Measurements from ENCODE around the gene PLBD2.

PLBD2 gene

GRCh38 chr12:113397497-113398197 is 39.3 kb downstream of the PLBD2 start:
- H3K4me3 ChIP-seq (ENCODE audit: control insufficient read depth, low read depth, low read length), result no peak overlapping the region
- TF ChIP-seq CTCF (IDR thresholded peaks at IDR 0.05; ENCODE audit: control insufficient read depth, insufficient read depth, low read depth, low read length, missing control alignments), result no peak
- DNase-seq (ENCODE audit: low read depth), result no peak

- DNase-seq (ENCODE audit: low read depth), result no peak
- no peak for TF ChIP-seq CTCF (IDR thresholded peaks at IDR 0.05; ENCODE audit: control insufficient read depth, insufficient read depth, low read depth, low read length, missing control alignments)
- no peak overlapping the region for H3K4me3 ChIP-seq (ENCODE audit: control insufficient read depth, low read depth, low read length)
Observed at GRCh38 chr12:113398346-113399290, 40.2 kb downstream of the PLBD2 start.

- H3K4me3 ChIP-seq (ENCODE audit: control insufficient read depth, low read depth, low read length), result no peak overlapping the region
- no peak for DNase-seq (ENCODE audit: low read depth)
- TF ChIP-seq CTCF (IDR thresholded peaks at IDR 0.05; ENCODE audit: control insufficient read depth, insufficient read depth, low read depth, low read length, missing control alignments), result no peak
Observed at GRCh38 chr12:113399490-113399889, 41.1 kb downstream of the PLBD2 start.

- no peak overlapping the region for H3K4me3 ChIP-seq (ENCODE audit: control insufficient read depth, low read depth, low read length)
- DNase-seq (ENCODE audit: low read depth), result no peak
- TF ChIP-seq CTCF (IDR thresholded peaks at IDR 0.05; ENCODE audit: control insufficient read depth, insufficient read depth, low read depth, low read length, missing control alignments), result no peak
Observed at GRCh38 chr12:113400362-113400761, 42.0 kb downstream of the PLBD2 start.

GRCh38 chr12:113401066-113402000 is 42.9 kb downstream of the PLBD2 start:
- DNase-seq (ENCODE audit: low read depth), result no peak
- no peak for TF ChIP-seq CTCF (IDR thresholded peaks at IDR 0.05; ENCODE audit: control insufficient read depth, insufficient read depth, low read depth, low read length, missing control alignments)
- H3K4me3 ChIP-seq (ENCODE audit: control insufficient read depth, low read depth, low read length), result no peak overlapping the region

All from AG09309 (cell line).